HEK293T (cell line): ENCODE data around the gene CLIP3.

Experiments
- ELF4 ChIP-seq: fragments of 450-650 bp; IDR thresholded peaks from 2 replicates; pipeline ENCODE4 v1.6.1; 2017; ENCODE audit warnings: antibody characterized with exemption
- FOXA1 ChIP-seq: fragments of 450-650 bp; IDR thresholded peaks from 2 replicates; pipeline ENCODE4 v1.6.1; 2016; ENCODE audit warnings: mild to moderate bottlenecking
- FOXK2 ChIP-seq: fragments of 450-650 bp; IDR thresholded peaks from 2 replicates; pipeline ENCODE4 v1.6.1; 2016; ENCODE audit warnings: mild to moderate bottlenecking
- FOXM1 ChIP-seq: fragments of 450-650 bp; IDR thresholded peaks from 2 replicates; pipeline ENCODE4 v1.6.1; 2017; ENCODE audit warnings: mild to moderate bottlenecking, borderline replicate concordance
- L3MBTL2 ChIP-seq: fragments of 450-650 bp; conservative IDR thresholded peaks from 2 replicates; pipeline ENCODE4 v1.6.1; 2016; ENCODE audit warnings: mild to moderate bottlenecking
- SP1 ChIP-seq: fragments of 450-650 bp; IDR thresholded peaks from 2 replicates; pipeline ENCODE4 v1.6.1; 2017
- TARDBP ChIP-seq: fragments of 450-650 bp; IDR thresholded peaks from 2 replicates; pipeline ENCODE4 v1.6.1; 2016
- ZNF384 ChIP-seq: fragments of 450-650 bp; IDR thresholded peaks from 2 replicates; pipeline ENCODE4 v1.6.1; 2016

DNA sequence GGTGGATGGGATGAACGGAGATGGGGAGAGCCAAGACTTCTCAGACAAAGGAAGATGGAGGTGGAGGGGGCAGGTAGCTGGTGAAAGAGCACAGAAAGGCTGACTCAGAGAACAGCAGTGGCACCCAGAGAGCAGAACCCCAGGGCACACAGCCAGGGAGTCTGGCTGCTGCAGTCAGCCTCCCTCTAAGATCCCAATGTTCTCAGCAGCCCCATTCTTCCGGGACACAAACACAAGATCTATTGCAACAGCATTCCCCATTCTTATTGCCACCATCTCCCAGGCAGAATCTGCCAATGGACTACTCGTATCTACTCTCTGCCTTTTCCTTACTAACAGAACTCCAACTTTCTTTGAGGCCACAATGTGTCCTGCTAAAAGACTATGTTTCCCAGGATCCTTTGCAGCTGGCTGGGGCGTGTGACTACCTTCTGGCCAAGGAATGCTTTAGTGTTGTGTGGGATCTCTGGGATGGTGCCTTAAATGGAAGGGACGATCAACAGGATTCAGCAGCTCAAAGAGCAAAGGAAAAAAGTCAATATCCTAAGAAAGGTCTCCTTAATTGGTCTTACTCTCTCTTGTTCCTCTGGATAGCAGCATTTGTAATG lies 13.9 kb upstream of the CLIP3 start:
- TF ChIP-seq FOXK2 = no peak
- no peak for TF ChIP-seq L3MBTL2
- TF ChIP-seq SP1 = no peak
- no peak for TF ChIP-seq ELF4
- TF ChIP-seq FOXM1 = no peak
- no peak for TF ChIP-seq FOXA1
- no peak for TF ChIP-seq TARDBP
- TF ChIP-seq ZNF384 = no peak
